Activated CD4-positive, alpha-beta T cell treated with anti-CD3 and anti-CD28 coated beads for 1 hour (primary cell): ENCODE results near the gene KCTD12.

Source experiments
- DNase-seq: peaks from one replicate; pipeline ENCODE4 v3.0.0-alpha.2; 2020

Gene KCTD12

GRCh38 chr13:76886005-76886291 is 257 bp downstream of the KCTD12 start:
- no peak for DNase-seq

DNA sequence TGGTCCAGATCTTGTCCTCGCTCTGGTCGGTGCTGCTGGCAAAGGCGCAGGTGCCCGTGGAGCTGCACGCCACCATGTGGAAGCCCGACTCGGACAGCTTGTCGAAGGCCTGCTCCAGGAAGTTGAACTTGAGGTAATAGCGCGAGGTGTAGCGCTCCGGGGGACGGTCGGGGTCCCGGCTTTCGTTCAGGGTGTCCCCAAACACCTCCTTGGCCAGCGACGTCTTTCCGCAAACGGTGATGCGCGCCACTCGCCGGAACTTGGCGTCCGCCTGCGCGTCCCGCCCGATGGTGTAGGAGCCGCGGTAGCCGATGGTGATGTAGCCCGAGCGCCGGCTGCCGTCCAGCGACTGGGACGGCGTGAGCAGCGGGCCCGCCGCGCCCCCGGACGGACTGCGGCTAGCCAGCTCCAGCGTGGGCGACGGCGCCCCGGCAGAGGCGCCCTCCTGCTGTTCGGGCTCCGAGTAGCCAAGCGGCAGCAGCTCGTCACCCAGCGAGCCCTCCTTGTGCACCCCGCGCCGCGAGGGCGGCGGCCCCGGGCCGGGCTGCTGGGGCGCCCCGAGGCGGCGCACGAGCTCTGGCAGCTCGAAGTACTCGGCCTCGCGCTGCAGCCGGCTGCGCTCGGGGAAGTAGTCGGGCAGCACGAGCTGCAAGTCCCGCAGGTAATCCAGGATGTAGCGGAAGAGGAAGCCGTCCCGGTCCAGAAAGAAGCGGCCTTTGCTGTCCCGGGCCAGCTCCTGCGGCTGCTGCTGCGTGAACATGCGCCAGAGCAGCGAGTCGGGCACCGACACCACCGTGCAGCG is 801 bp downstream of the KCTD12 start:
- DNase-seq: peak; percentile 33

DNA sequence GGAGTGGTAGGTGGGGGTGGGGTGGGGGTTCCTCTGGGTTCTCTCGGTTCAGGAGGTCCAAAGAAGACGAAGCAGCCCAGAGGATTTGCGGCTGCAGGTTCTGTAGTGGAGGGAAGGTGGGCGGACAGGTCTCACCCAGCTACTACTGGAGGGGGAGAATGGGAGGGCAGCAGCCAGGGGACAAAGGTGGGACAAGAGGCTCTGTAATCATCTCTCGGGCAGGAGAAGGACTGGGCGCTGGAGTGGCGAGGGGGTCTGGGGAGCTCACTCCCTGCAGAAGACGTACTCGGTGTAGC is 1.4 kb downstream of the KCTD12 start:
- DNase-seq: no peak

- no peak for DNase-seq
Measured at GRCh38 chr13:76884186-76884906, 1.9 kb downstream of the KCTD12 start.

DNA sequence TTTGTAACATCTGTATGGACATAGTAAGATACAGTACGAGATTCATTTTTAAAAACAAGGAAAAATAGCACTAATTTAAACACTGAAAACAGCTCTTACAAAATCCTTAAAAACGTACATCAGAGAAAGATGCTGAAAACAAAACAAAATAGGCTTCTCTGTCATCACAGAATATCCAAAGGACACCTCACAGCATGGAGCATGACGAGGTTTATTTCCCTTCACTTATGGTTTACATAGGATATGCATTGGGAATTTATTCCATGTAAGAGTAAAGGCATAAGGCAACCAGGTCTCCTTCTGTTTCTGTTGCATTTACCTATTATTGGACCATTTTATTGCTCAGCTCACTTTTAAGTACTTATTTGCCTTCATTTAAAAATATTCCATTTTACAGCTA is 3.0 kb downstream of the KCTD12 start:
- DNase-seq: no peak

- DNase-seq: no peak
Measured at GRCh38 chr13:76882431-76882830, 3.8 kb downstream of the KCTD12 start.

GRCh38 chr13:76879883-76880270 is 6.3 kb downstream of the KCTD12 start:
- no peak for DNase-seq

DNA sequence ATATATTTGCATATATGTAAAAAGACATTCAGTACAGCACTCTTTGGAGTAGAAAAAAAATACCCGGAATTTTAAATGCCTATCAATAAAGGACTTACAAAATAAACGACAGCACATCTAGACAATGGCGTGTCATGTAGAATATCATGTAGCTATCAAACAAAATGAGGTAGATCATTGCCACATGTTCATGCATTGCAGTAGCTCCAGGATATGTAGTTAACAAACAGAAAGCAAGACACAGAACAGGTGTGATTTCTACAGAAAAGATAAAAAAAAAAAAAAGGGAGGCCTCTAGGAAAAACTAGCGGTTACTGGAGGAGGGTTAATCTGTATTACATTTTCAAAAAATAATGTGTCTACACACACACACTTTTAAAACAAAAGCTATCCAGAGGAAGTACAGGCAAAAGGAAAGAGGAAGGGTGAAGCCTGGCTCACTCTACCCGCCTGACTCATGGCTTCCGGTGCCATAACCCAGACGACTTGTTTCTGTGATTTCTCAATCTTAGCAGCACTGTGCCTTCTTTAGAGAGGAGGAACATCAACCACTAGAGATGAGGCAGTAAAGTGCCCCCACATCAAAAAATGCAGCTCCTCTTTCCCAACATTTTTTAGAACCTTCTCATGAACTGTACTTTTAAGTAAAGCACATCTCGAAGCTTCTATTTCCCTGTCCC is 6.9 kb downstream of the KCTD12 start:
- peak; percentile 50 for DNase-seq

DNA sequence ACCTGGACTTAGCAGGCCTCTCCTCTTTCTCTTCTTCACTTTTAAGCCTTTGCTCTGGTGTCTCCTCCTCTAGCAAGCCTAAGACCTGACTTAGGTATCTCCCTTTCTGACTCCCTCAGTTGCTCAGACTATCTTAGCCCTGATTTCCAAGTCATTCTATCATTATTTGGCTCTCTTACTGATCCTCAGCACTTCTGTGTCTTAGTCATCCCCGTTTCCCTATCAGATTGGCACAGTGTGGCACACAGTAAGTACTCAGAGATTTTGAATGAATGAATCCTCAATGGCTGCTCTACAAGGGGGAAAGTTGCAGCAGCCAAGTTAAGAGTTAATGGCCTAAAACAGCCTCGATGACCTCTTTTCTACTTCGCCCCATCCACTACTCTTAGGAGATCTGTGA is 8.2 kb downstream of the KCTD12 start:
- DNase-seq: no peak

DNA sequence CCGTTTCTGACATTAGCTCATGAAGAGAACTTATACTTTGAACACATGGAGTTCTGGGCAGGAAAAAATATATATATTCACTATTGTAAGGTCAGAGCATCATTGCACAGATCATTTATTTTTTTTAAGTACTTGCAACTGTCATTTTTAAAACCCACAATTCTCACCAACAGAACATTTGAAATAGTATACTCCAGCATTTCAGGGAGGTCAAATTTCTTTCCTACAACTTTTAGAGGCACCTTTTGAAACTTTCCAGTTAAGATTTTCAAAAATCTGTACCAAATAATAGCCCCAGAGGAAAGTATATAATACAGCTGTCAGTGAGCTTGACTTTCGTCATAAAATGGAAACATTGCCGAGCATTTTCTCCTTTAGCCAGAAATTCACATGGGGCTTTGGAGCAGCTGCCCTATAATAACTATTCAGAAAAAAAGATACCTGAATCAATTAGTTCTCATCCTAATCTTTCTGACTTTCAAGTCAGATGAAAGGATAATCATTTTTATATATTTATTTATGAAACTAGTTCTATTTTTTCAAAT is 10.9 kb downstream of the KCTD12 start:
- DNase-seq: no peak

DNA sequence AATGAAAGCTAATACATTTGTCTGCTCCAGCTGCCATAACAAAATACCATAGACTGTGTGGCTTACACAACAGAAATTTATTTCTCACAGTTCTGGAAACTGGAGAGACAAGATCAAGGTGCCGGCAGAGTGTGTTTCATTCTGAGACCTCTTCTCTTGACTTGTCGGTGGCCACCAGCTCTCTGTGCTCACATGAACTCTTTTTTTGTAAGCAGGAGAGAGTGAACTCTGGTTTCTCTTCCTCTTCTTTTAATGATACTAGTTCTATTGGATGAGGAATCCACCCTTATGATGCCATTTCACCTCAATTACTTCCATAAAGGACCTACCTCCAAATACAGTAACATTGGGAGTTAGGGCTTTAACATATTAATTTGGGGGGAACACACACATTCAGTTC is 11.7 kb downstream of the KCTD12 start:
- no peak for DNase-seq

GRCh38 chr13:76873445-76873844 is 12.8 kb downstream of the KCTD12 start:
- no peak for DNase-seq

DNA sequence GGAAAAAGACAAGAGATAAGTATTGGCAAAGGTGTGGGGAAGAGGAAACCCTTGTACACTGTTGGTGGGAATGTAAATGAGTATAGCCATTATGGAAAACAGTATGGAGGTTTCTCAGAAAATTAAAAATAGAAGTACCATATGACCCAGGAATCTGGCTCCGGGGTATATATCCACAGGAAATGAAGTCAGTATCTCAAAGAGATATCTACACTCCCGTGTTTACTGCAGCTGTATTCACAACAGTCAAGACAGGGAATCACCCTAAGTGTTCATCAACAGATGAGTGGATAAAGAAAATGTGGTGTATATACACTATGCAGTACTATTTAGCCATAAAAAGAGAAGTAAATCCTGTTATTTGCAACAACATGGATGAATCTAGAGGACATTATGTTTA is 13.5 kb downstream of the KCTD12 start:
- no peak for DNase-seq

DNA sequence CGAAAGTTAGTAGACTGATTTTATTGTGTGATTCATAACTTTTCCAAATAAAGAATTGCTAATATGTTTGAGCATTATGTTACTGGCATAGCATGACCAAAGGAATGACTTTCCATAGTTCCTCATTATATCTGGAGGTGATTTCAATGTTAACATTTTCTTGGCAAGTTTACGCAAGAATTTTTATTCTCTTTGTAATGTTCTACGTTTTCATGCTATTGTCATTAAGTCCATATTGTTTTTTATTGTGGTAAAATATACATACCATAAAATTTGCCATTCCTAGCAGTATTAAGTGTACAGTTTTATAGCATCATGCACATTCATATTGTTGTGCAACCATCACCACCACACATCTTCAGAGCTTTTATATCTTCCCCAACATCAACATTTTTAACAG is 14.8 kb downstream of the KCTD12 start:
- no peak for DNase-seq

DNA sequence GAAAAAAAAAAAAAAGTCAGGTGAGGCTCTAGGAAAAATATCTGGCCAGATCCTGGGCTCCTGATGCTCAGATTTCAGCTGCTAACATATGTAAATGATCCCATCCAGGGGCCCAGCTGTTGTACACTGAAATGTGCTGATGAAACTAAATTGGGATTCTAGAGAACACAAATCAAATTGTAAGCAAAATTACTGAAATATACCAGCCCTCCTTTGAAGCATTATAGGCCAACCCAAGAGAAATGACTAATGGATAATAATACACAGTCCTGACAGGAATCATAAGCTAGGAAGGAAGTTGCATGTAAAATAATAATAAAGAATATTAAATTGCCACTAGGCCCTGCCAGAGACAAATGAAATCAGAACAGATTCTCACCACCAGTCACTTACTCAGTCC is 17.8 kb downstream of the KCTD12 start:
- DNase-seq: no peak

- no peak for DNase-seq
Measured at GRCh38 chr13:76865996-76866503, 20.2 kb downstream of the KCTD12 start.

DNA sequence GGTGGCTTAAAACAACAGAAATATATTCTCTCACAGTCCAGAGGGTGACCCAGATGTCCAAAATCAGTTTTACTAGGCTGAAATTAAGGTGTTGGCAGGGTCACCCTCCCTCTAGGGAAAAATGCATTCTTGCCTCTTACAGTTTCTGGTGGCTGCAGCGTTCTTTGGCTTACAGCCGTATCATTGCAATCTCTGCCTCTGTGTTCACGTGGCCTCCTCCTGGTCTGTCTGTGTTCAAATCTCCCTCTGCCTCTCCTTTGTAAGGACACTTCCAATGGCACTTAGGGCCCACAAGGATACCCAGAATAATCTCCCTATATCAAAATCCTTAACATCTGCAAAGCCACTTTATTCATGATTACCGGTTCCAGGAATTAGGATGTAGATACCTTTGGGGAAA is 21.1 kb downstream of the KCTD12 start:
- no peak for DNase-seq

DNA sequence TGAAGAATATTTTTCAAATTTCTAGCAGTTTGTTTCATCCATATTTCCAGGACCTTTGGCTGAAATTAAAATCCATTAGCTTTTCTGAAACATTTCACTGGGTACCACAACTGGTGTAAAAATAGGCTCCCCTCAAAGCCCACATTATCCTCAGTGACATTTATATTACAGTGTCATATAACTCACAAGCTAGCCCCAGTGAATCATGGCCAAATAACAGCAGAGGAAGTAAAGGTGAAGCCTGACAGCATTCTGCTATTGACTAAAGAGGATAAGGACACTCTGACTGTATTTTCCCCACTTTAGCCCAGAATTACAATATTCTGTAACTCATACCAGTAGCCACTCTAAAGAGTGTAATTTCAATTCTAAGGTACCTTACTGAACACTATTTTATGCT is 21.9 kb downstream of the KCTD12 start:
- DNase-seq: no peak

DNA sequence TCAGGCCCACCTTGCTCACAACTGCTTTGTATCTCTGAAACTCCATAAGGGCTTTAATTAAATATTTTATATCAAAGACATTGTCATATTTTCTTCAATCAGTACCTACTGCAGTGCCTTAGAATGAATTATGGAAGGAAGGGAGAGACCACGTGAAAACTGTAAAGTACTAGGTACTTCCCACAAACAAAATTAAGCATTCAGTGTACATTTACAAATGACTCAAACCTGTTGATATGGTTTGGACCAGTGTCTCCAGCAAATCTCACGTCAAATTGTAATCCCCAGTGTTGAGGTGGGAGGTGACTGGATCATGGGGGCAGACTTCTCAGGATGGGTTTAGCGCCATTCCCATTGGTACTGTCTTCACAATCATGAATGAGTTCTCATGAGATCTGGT is 23.2 kb downstream of the KCTD12 start:
- no peak for DNase-seq

GRCh38 chr13:76861859-76862258 is 24.3 kb downstream of the KCTD12 start:
- DNase-seq: no peak

DNA sequence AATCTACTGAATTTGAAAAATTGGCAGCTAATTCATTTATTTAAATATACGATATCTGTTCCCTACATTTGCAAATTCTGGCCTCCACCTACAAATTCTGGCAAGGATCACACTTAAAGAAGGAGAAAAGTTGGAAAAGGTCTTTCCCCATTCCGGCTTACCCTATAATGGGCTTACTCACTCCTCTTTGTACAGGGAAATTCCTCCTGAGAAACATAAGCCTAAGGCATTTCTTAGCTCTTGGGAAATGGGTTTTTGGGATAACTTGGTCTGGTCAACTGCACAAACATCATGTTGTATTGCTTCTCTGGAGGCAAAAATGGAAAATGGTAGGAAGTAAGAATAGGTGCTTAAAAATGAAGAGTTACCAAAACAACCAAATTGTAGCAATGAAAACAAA is 25.5 kb downstream of the KCTD12 start:
- DNase-seq: no peak

DNA sequence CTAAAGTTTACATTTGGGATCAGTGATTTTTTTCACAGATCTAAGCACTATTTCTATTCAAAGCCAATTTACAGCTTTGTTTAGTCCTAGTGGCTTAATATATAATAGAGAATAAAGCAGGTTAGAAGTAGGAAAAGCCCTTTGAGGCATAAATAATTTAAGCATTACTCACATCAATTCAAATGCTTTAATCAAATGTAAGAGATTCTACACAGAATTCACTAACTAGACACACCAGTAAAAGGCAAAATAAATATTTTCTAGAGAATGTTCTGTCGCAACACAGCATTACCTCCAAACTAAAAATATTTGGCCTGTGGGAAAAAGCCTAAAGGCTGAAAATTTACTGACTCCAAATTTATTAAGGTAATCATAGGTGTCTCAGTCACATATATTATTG is 31.3 kb downstream of the KCTD12 start:
- DNase-seq: no peak

DNA sequence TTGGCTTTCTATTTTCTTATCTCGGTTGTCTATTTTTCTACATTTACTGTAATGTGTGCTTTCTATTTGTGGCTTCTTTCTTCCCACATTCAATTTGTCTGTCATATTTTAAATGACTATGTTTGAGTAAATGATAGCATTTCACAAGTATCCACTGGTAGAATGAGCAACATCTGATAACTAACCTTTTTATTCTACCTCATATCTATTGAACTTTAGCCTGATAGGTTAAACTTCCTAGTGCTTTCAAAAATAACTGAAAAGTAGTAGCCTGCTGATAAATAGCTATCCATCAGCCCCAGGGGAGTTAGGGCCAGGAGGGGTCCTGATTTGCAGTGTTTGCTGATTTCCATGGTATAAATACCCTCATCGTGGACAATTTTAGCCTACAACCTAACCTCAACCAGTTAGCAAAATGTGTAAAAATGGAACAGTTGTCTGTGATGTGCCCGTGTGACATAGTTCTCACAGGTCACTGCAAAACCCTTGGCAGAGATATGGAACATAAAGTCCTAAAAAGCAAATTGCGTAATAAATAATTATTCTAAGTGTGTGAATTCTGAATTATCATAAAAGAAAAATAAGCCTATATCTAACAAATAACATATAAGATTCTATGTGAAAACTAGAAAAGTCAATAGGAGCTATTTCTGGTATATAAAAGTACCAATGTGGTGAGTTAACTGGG is 32.1 kb downstream of the KCTD12 start:
- DNase-seq: no peak
